ENCODE data around the gene KCTD20.

DNA sequence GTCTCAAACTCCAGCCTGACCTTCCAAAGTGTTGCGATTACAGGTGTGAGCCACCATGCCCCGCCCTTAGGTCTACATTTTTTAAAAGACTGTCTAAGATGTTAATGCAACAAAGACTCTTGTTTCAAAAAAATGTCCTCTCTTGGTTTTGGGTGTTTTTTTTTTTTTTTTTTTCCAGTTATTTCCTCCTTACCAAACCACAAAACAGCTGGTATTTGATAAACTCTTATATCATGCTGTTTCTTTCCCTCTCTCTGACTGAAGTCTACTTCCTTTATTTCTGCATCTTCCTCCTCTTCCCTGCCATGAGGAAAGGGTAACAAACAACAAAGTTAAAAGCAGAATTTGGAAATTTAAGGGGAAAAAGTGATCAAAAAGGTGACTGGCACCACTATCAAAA is 83.3 kb downstream of the KCTD20 start:
- TF ChIP-seq, protein P1, sequence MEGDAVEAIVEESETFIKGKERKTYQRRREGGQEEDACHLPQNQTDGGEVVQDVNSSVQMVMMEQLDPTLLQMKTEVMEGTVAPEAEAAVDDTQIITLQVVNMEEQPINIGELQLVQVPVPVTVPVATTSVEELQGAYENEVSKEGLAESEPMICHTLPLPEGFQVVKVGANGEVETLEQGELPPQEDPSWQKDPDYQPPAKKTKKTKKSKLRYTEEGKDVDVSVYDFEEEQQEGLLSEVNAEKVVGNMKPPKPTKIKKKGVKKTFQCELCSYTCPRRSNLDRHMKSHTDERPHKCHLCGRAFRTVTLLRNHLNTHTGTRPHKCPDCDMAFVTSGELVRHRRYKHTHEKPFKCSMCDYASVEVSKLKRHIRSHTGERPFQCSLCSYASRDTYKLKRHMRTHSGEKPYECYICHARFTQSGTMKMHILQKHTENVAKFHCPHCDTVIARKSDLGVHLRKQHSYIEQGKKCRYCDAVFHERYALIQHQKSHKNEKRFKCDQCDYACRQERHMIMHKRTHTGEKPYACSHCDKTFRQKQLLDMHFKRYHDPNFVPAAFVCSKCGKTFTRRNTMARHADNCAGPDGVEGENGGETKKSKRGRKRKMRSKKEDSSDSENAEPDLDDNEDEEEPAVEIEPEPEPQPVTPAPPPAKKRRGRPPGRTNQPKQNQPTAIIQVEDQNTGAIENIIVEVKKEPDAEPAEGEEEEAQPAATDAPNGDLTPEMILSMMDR (IDR thresholded peaks at IDR 0.05 in 4 of 5, conservative IDR thresholded peaks at IDR 0.05 in 1 of 5): no peak
- TF ChIP-seq POLR2A (IDR thresholded peaks at IDR 0.05): no peak

Measured in gastrocnemius medialis (tissue), 4 donors.